ENCODE measurements around the gene BNIP1.

BNIP1 gene

GRCh38 chr5:173213236-173213933 is 69.1 kb downstream of the BNIP1 start:
- DNase-seq (ENCODE audit: low spot score) = no peak

Data from HuH-7.5 (cell line).